K562 (cell line): Measurements from ENCODE around the gene LCN12. TPM values are rescaled to one million over a fixed set of nuclear protein-coding genes. Genes with fewer than 3 reads are reported as not detected.

Experiments used
- ATAC-seq: fragments of 200-7000 bp; cut with Tn5 transposase; 3 replicates; pipeline ENCODE4 v1.9.1; 2020; ENCODE audit warnings: moderate library complexity
- BruUV-seq: library from RNA; stranded (reverse); fragments of 400-500 nt; replicated peaks from 2 replicates; lab custom pipeline; 2021; lab: Mats Ljungman, UMichigan
- CTCF ChIA-PET: fragments of 300-600 bp; formaldehyde crosslinking; extraction: SDS; loops from one replicate; lab custom pipeline; 2021; ENCODE audit warnings: low intra/inter-chr PET ratio; lab: Yijun Ruan, JAX
- POLR2A ChIA-PET: fragments of 300-600, 350-650 bp; sonication (Branson Sonifier 250); formaldehyde crosslinking; extraction: SDS; loops from one replicate; lab custom pipeline; 2021; ENCODE audit warnings: antibody characterized with exemption, inconsistent platforms; lab: Yijun Ruan, JAX
- DNase-seq, 4 experiments: peaks; one replicate each; pipeline versions ENCODE4 v3.0.0 to v3.0.0-alpha.2; 2011 to 2018; ENCODE audit warnings: low spot score in 3 of 4, mixed read lengths in 3 of 4; ENCODE audit errors: extremely low read depth in 1 of 4
- FAIRE-seq: peaks from 2 replicates; lab custom pipeline; 2011; peaks lifted over from hg19 to GRCh38; lab: Jason Lieb, UNC
- H2AFZ ChIP-seq: 2 replicates; pipeline ENCODE4 v1.6.0; 2011; ENCODE audit warnings: low read depth, low read length, control low read depth, inconsistent platforms
- H3K27ac ChIP-seq: fragments of 200-600 bp; 3 replicates; pipeline ENCODE4 v1.8.0; 2011; ENCODE audit warnings: low read depth, mild to moderate bottlenecking, control low read depth, inconsistent platforms, low read length, moderate library complexity, mixed read lengths; ENCODE audit errors: extremely low read depth
- H3K27me3 ChIP-seq, 2 experiments: fragments of 300-600 bp in 1 of 2; 2 replicates in 1 of 2; 3 replicates in 1 of 2; pipeline versions ENCODE4 v1.6.0 to v1.8.0; 2011; ENCODE audit warnings: inconsistent platforms in 2 of 2, low read length in 2 of 2, mild to moderate bottlenecking in 1 of 2, mixed read lengths in 1 of 2, moderate library complexity in 1 of 2; ENCODE audit not compliant: control insufficient read depth in 2 of 2, insufficient read depth in 2 of 2
- H3K36me3 ChIP-seq: fragments of 300-600 bp; 3 replicates; pipeline ENCODE4 v1.8.0; 2011; ENCODE audit warnings: mild to moderate bottlenecking, low read length, inconsistent platforms; ENCODE audit not compliant: control insufficient read depth, insufficient read depth
- H3K4me1 ChIP-seq, 2 experiments: fragments of 200-600 bp in 1 of 2; replicated peaks in 1 of 2; 2 replicates in 1 of 2; 3 replicates in 1 of 2; pipeline versions ENCODE4 v1.5.1 to v1.8.0; 2011; ENCODE audit warnings: inconsistent platforms in 2 of 2, low read length in 2 of 2, mild to moderate bottlenecking in 1 of 2, mixed read lengths in 1 of 2, moderate library complexity in 1 of 2; ENCODE audit not compliant: control insufficient read depth in 2 of 2, insufficient read depth in 2 of 2
- H3K4me2 ChIP-seq: 2 replicates; pipeline ENCODE4 v1.6.1; 2011; ENCODE audit warnings: low read length, control low read depth, inconsistent platforms, mixed read lengths; ENCODE audit not compliant: insufficient read depth
- H3K4me3 ChIP-seq: fragments of 200-600 bp; sonication (generic), shearing (Covaris generic); 2 replicates; pipeline ENCODE4 v1.5.1; 2016; ENCODE audit warnings: control low read depth, inconsistent platforms
- H3K79me2 ChIP-seq: fragments of 200-600 bp; 3 replicates; pipeline ENCODE4 v1.8.0; 2011; ENCODE audit warnings: low read length, inconsistent platforms; ENCODE audit not compliant: control insufficient read depth, insufficient read depth
- H3K9ac ChIP-seq, 2 experiments: 2 replicates each; pipeline versions ENCODE4 v1.6.0 to v1.6.1; 2011; ENCODE audit warnings: low read depth in 2 of 2, low read length in 2 of 2, control low read depth in 1 of 2, inconsistent platforms in 1 of 2, mild to moderate bottlenecking in 1 of 2, mixed read lengths in 1 of 2; ENCODE audit not compliant: insufficient read depth in 1 of 2
- H3K9me1 ChIP-seq: one replicate; pipeline ENCODE4 v1.6.0; 2011; ENCODE audit warnings: inconsistent platforms, mild to moderate bottlenecking, low read length, moderate library complexity; ENCODE audit not compliant: control insufficient read depth, insufficient read depth
- H3K9me3 ChIP-seq: replicated peaks from 2 replicates; pipeline ENCODE4 v1.5.1; 2011; ENCODE audit warnings: low read depth, low read length, inconsistent platforms; ENCODE audit not compliant: control insufficient read depth, insufficient read depth
- H4K20me1 ChIP-seq: replicated peaks from 2 replicates; pipeline ENCODE4 v1.6.1; 2011; ENCODE audit warnings: low read length, inconsistent platforms, mixed read lengths; ENCODE audit not compliant: control insufficient read depth, insufficient read depth
- EZH2 ChIP-seq: IDR thresholded peaks from 2 replicates; pipeline ENCODE4 v1.6.1; 2012; ENCODE audit warnings: low read depth, mild to moderate bottlenecking, inconsistent platforms, low read length, borderline replicate concordance
- WGBS: fragments of 100-300 bp; shearing (Covaris generic); methylation state at CpG from one replicate; pipeline ENCODE4 v1.1.6; 2016; ENCODE audit warnings: low coverage, mixed read lengths; ENCODE audit not compliant: insufficient coverage; ENCODE audit errors: missing lambda C conversion rate; 5-methylcytosine and 5-hydroxymethylcytosine counted together
- in situ Hi-C: fragments of 300-500 bp; cut with MboI; formaldehyde crosslinking; loops from 4 replicates; pipeline ENCODE4 v1.15.0; 2018; ENCODE audit warnings: inconsistent platforms, mixed read lengths
- intact Hi-C: fragments of 100-400 bp; cut with micrococcal nuclease; formaldehyde crosslinking; loops from 2 replicates; pipeline ENCODE4 v1.14.2; 2022
- polyA plus RNA-seq, 8 experiments: library from polyadenylated mRNA; depleted of rRNA in 4 of 8; stranded (reverse) in 5 of 8; unstranded in 3 of 8; fragments of >200 nt; fragmentation: Nextera tagmentation in 2 of 8; fragmentation: Illumina TruSeq in 1 of 8; extraction: Ambion mirVana in 2 of 8; extraction: Trizol in 1 of 8; gene quantifications; 2 replicates each; pipeline versions ENCODE4 v1.2.1 to v1.2.3, GENCODE V29; 2011 to 2014; ENCODE audit warnings: inconsistent platforms in 1 of 8, missing spikeins in 1 of 8
- total RNA-seq, 7 experiments: library from RNA; depleted of rRNA in 6 of 7; stranded (reverse); fragments of >200 nt in 6 of 7; fragmentation: Illumina TruSeq in 2 of 7; extraction: Trizol in 2 of 7; gene quantifications; 2 replicates each; pipeline versions ENCODE4 v1.2.1 to v1.2.3, GENCODE V29; 2011 to 2021; ENCODE audit warnings: low replicate concordance in 1 of 7
- TF ChIP-seq, protein P1 (sequence below), 3 experiments: IDR thresholded peaks in 2 of 3; conservative IDR thresholded peaks in 1 of 3; 2 replicates each; pipeline ENCODE4 v1.5.1; 2011 to 2012; ENCODE audit warnings: low read length in 3 of 3, mild to moderate bottlenecking in 3 of 3, control low read depth in 2 of 3, improper control_type of control experiment in 1 of 3, inconsistent platforms in 1 of 3, low read depth in 1 of 3, mixed read lengths in 1 of 3, moderate library complexity in 1 of 3; ENCODE audit not compliant: insufficient read depth in 2 of 3
- TF ChIP-seq, protein P2 (sequence below): sonication (generic); formaldehyde crosslinking; IDR thresholded peaks from 2 replicates; pipeline ENCODE4 v1.8.0; 2023; ENCODE audit warnings: mild to moderate bottlenecking, missing genetic modification reagents
- TF ChIP-seq, protein P3 (sequence below): fragments of 450-650 bp; IDR thresholded peaks from 2 replicates; pipeline ENCODE4 v1.6.1; 2016; ENCODE audit warnings: mild to moderate bottlenecking, moderate library complexity

The LCN12 gene
- total and polyA plus RNA-seq, 9 of the 15 experiments (the other 6 are each of a cell fraction or from before 2014, with no cell fraction given) = 0.05 TPM; not detected in 8

DNA sequence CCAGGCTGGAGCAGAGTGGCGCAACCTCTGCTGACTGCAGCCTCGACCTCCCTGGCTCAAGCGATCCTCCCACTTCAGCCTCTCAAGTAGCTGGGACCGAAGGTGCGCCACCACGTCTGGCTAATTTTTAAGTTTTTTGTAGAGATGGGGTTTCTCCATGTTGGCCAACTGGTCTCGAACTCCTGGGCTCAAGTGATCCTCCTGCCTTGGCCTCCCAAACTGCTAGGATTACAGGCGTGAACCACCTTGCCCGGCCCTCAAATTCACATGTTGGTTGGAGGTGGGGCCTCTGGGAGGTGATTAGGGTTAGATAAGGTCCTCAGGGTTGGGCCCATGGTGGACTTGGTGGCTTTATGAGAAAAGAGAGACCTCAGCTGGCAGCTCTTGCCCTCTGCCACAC, 10.1 kb downstream of the LCN12 start:
- H2AFZ ChIP-seq = no peak overlapping the region
- in situ Hi-C loops (no loop called here), intact Hi-C loops (no loop called here)
- 65% methylated on average over 9 of the region's 9 CpGs for WGBS
- DNase-seq (no peak), ATAC-seq (no peak), FAIRE-seq (no peak)
- CTCF ChIA-PET = no interaction called here
- no TSS peak for BruUV-seq
- no peaks in the 10 kb centered on the region for H3K36me3 ChIP-seq
- no peak overlapping the region for H3K4me3 ChIP-seq
- no peak overlapping the region for H3K27ac ChIP-seq
- H3K4me2 ChIP-seq = no peak overlapping the region
- no peaks in the 10 kb centered on the region for H4K20me1 ChIP-seq
- no peaks in the 10 kb centered on the region for H3K79me2 ChIP-seq
- peak overlapping the region in 1 of 2 experiments; percentile 66; a peak in 1 of 4 replicates for H3K9ac ChIP-seq
- POLR2A ChIA-PET = interaction anchor here (0.6 to 0.7 kb wide), 2 partner anchors 38 to 64 kb away, joined by 3 read pairs; no protein-coding TSS in a partner anchor
- H3K9me3 ChIP-seq = no peaks in the 10 kb centered on the region
- H3K4me1 ChIP-seq = peaks cover 26 to 77% of the 10 kb centered on the region in 2 experiments; a peak in 4 of 5 replicates
- H3K27me3 ChIP-seq = no peaks in the 10 kb centered on the region
- H3K9me1 ChIP-seq = no peaks in the 10 kb centered on the region
- TF ChIP-seq, protein P1, sequence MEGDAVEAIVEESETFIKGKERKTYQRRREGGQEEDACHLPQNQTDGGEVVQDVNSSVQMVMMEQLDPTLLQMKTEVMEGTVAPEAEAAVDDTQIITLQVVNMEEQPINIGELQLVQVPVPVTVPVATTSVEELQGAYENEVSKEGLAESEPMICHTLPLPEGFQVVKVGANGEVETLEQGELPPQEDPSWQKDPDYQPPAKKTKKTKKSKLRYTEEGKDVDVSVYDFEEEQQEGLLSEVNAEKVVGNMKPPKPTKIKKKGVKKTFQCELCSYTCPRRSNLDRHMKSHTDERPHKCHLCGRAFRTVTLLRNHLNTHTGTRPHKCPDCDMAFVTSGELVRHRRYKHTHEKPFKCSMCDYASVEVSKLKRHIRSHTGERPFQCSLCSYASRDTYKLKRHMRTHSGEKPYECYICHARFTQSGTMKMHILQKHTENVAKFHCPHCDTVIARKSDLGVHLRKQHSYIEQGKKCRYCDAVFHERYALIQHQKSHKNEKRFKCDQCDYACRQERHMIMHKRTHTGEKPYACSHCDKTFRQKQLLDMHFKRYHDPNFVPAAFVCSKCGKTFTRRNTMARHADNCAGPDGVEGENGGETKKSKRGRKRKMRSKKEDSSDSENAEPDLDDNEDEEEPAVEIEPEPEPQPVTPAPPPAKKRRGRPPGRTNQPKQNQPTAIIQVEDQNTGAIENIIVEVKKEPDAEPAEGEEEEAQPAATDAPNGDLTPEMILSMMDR (IDR thresholded peaks at IDR 0.05 in 2 of 3, conservative IDR thresholded peaks at IDR 0.05 in 1 of 3; ENCODE audit: insufficient read depth in 2 of 3, low read depth in 1 of 3, low read length in 3 of 3) = peak in 1 of 3 experiments; percentile 9; a peak in 1 of 6 replicates
- TF ChIP-seq, protein P2, sequence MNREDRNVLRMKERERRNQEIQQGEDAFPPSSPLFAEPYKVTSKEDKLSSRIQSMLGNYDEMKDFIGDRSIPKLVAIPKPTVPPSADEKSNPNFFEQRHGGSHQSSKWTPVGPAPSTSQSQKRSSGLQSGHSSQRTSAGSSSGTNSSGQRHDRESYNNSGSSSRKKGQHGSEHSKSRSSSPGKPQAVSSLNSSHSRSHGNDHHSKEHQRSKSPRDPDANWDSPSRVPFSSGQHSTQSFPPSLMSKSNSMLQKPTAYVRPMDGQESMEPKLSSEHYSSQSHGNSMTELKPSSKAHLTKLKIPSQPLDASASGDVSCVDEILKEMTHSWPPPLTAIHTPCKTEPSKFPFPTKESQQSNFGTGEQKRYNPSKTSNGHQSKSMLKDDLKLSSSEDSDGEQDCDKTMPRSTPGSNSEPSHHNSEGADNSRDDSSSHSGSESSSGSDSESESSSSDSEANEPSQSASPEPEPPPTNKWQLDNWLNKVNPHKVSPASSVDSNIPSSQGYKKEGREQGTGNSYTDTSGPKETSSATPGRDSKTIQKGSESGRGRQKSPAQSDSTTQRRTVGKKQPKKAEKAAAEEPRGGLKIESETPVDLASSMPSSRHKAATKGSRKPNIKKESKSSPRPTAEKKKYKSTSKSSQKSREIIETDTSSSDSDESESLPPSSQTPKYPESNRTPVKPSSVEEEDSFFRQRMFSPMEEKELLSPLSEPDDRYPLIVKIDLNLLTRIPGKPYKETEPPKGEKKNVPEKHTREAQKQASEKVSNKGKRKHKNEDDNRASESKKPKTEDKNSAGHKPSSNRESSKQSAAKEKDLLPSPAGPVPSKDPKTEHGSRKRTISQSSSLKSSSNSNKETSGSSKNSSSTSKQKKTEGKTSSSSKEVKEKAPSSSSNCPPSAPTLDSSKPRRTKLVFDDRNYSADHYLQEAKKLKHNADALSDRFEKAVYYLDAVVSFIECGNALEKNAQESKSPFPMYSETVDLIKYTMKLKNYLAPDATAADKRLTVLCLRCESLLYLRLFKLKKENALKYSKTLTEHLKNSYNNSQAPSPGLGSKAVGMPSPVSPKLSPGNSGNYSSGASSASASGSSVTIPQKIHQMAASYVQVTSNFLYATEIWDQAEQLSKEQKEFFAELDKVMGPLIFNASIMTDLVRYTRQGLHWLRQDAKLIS (CRISPR knock-in tag) = no peak
- TF ChIP-seq, protein P3, sequence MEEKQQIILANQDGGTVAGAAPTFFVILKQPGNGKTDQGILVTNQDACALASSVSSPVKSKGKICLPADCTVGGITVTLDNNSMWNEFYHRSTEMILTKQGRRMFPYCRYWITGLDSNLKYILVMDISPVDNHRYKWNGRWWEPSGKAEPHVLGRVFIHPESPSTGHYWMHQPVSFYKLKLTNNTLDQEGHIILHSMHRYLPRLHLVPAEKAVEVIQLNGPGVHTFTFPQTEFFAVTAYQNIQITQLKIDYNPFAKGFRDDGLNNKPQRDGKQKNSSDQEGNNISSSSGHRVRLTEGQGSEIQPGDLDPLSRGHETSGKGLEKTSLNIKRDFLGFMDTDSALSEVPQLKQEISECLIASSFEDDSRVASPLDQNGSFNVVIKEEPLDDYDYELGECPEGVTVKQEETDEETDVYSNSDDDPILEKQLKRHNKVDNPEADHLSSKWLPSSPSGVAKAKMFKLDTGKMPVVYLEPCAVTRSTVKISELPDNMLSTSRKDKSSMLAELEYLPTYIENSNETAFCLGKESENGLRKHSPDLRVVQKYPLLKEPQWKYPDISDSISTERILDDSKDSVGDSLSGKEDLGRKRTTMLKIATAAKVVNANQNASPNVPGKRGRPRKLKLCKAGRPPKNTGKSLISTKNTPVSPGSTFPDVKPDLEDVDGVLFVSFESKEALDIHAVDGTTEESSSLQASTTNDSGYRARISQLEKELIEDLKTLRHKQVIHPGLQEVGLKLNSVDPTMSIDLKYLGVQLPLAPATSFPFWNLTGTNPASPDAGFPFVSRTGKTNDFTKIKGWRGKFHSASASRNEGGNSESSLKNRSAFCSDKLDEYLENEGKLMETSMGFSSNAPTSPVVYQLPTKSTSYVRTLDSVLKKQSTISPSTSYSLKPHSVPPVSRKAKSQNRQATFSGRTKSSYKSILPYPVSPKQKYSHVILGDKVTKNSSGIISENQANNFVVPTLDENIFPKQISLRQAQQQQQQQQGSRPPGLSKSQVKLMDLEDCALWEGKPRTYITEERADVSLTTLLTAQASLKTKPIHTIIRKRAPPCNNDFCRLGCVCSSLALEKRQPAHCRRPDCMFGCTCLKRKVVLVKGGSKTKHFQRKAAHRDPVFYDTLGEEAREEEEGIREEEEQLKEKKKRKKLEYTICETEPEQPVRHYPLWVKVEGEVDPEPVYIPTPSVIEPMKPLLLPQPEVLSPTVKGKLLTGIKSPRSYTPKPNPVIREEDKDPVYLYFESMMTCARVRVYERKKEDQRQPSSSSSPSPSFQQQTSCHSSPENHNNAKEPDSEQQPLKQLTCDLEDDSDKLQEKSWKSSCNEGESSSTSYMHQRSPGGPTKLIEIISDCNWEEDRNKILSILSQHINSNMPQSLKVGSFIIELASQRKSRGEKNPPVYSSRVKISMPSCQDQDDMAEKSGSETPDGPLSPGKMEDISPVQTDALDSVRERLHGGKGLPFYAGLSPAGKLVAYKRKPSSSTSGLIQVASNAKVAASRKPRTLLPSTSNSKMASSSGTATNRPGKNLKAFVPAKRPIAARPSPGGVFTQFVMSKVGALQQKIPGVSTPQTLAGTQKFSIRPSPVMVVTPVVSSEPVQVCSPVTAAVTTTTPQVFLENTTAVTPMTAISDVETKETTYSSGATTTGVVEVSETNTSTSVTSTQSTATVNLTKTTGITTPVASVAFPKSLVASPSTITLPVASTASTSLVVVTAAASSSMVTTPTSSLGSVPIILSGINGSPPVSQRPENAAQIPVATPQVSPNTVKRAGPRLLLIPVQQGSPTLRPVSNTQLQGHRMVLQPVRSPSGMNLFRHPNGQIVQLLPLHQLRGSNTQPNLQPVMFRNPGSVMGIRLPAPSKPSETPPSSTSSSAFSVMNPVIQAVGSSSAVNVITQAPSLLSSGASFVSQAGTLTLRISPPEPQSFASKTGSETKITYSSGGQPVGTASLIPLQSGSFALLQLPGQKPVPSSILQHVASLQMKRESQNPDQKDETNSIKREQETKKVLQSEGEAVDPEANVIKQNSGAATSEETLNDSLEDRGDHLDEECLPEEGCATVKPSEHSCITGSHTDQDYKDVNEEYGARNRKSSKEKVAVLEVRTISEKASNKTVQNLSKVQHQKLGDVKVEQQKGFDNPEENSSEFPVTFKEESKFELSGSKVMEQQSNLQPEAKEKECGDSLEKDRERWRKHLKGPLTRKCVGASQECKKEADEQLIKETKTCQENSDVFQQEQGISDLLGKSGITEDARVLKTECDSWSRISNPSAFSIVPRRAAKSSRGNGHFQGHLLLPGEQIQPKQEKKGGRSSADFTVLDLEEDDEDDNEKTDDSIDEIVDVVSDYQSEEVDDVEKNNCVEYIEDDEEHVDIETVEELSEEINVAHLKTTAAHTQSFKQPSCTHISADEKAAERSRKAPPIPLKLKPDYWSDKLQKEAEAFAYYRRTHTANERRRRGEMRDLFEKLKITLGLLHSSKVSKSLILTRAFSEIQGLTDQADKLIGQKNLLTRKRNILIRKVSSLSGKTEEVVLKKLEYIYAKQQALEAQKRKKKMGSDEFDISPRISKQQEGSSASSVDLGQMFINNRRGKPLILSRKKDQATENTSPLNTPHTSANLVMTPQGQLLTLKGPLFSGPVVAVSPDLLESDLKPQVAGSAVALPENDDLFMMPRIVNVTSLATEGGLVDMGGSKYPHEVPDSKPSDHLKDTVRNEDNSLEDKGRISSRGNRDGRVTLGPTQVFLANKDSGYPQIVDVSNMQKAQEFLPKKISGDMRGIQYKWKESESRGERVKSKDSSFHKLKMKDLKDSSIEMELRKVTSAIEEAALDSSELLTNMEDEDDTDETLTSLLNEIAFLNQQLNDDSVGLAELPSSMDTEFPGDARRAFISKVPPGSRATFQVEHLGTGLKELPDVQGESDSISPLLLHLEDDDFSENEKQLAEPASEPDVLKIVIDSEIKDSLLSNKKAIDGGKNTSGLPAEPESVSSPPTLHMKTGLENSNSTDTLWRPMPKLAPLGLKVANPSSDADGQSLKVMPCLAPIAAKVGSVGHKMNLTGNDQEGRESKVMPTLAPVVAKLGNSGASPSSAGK = peak; percentile 74
- no peak for TF ChIP-seq EZH2
